ENCODE results near the gene DYNLT1. TPM values are rescaled to one million over a fixed set of nuclear protein-coding genes. Genes with fewer than 3 reads are reported as not detected.

DYNLT1 gene
- total RNA-seq, 1 experiment from 2014 or later = 156 TPM

- no peak for DNase-seq
- H3K4me3 Mint-ChIP-seq (ENCODE audit: low read depth, unreplicated experiment) = no peak overlapping the region
- H3K36me3 Mint-ChIP-seq (ENCODE audit: insufficient read depth, unreplicated experiment) = peaks cover 65% of the 10 kb centered on the region
- H3K4me1 Mint-ChIP-seq (ENCODE audit: low read depth, unreplicated experiment) = peaks cover 39% of the 10 kb centered on the region
- H3K9me3 Mint-ChIP-seq (ENCODE audit: low read depth, unreplicated experiment) = no peaks in the 10 kb centered on the region
- CTCF ChIA-PET = no interaction called here
- H3K27me3 Mint-ChIP-seq (ENCODE audit: unreplicated experiment) = no peaks in the 10 kb centered on the region
- TF ChIP-seq CTCF (IDR thresholded peaks at IDR 0.05; ENCODE audit: unreplicated experiment) = no peak
- H3K27ac Mint-ChIP-seq (ENCODE audit: unreplicated experiment) = no peak overlapping the region
- intact Hi-C loops (cut with micrococcal nuclease; ENCODE audit: unreplicated experiment) = no loop called here
- BruUV-seq (replicated peaks) = no TSS peak
These were observed 5.5 kb downstream of the DYNLT1 start for GRCh38 chr6:158639056-158639455.

- CTCF ChIA-PET = no interaction called here
- Mint-ChIP-seq H3K27ac (ENCODE audit: unreplicated experiment) (no peak overlapping the region), H3K36me3 (ENCODE audit: insufficient read depth, unreplicated experiment) (peaks cover 58% of the 10 kb centered on the region), H3K4me3 (ENCODE audit: low read depth, unreplicated experiment) (no peak overlapping the region), H3K9me3 (ENCODE audit: low read depth, unreplicated experiment) (no peaks in the 10 kb centered on the region), H3K4me1 (ENCODE audit: low read depth, unreplicated experiment) (peaks cover 39% of the 10 kb centered on the region), H3K27me3 (ENCODE audit: unreplicated experiment) (no peaks in the 10 kb centered on the region)
- no peak for TF ChIP-seq CTCF (IDR thresholded peaks at IDR 0.05; ENCODE audit: unreplicated experiment)
- no peak for DNase-seq
- BruUV-seq (replicated peaks) = no TSS peak
- intact Hi-C loops (cut with micrococcal nuclease; ENCODE audit: unreplicated experiment) = no loop called here
These were observed 6.2 kb downstream of the DYNLT1 start for GRCh38 chr6:158638324-158638854.

- H3K27me3 Mint-ChIP-seq (ENCODE audit: unreplicated experiment) = no peaks in the 10 kb centered on the region
- peaks cover 34% of the 10 kb centered on the region for H3K4me1 Mint-ChIP-seq (ENCODE audit: low read depth, unreplicated experiment)
- no peak for TF ChIP-seq CTCF (IDR thresholded peaks at IDR 0.05; ENCODE audit: unreplicated experiment)
- H3K9me3 Mint-ChIP-seq (ENCODE audit: low read depth, unreplicated experiment) = no peaks in the 10 kb centered on the region
- BruUV-seq (replicated peaks) = no TSS peak
- intact Hi-C loops (cut with micrococcal nuclease; ENCODE audit: unreplicated experiment) = no loop called here
- peak overlapping the region; percentile 78 for H3K27ac Mint-ChIP-seq (ENCODE audit: unreplicated experiment)
- CTCF ChIA-PET = no interaction called here
- DNase-seq = no peak
- H3K36me3 Mint-ChIP-seq (ENCODE audit: insufficient read depth, unreplicated experiment) = peaks cover 49% of the 10 kb centered on the region
- H3K4me3 Mint-ChIP-seq (ENCODE audit: low read depth, unreplicated experiment) = no peak overlapping the region
These were observed 7.8 kb downstream of the DYNLT1 start for GRCh38 chr6:158636778-158637177.

GRCh38 chr6:158635427-158636073 lies 9.0 kb downstream of the DYNLT1 start:
- DNase-seq = no peak
- Mint-ChIP-seq H3K27ac (ENCODE audit: unreplicated experiment) (no peak overlapping the region), H3K36me3 (ENCODE audit: insufficient read depth, unreplicated experiment) (peaks cover 54% of the 10 kb centered on the region), H3K4me1 (ENCODE audit: low read depth, unreplicated experiment) (peaks cover 32% of the 10 kb centered on the region), H3K27me3 (ENCODE audit: unreplicated experiment) (no peaks in the 10 kb centered on the region), H3K9me3 (ENCODE audit: low read depth, unreplicated experiment) (no peaks in the 10 kb centered on the region), H3K4me3 (ENCODE audit: low read depth, unreplicated experiment) (no peak overlapping the region)
- intact Hi-C loops (cut with micrococcal nuclease; ENCODE audit: unreplicated experiment) = no loop called here
- no peak for TF ChIP-seq CTCF (IDR thresholded peaks at IDR 0.05; ENCODE audit: unreplicated experiment)
- CTCF ChIA-PET = interaction anchor here (0.7 kb wide), 1 partner anchor 105 kb away, joined by 4 read pairs; no protein-coding TSS in a partner anchor
- BruUV-seq (replicated peaks) = no TSS peak

Data from Calu3 (cell line).